Measurements from ENCODE around the gene MINAR1.

Gene MINAR1

GRCh38 chr15:79466488-79466887, 34.4 kb downstream of the MINAR1 start:
- WGBS (ENCODE audit: insufficient coverage), result 95% methylated on average over 3 of the region's 3 CpGs
- POLR2A ChIA-PET, result no interaction called here
- Histone ChIP-seq H3K27me3 (replicated peaks in 2 of 5; ENCODE audit: control insufficient read depth in 4 of 5, insufficient read depth in 5 of 5, low read length in 4 of 5) (peaks cover 0 to 2% (median 0%) of the 10 kb centered on the region in 5 experiments), H3K4me1 (ENCODE audit: control extremely low read depth in 1 of 4, control insufficient read depth in 4 of 4, insufficient read depth in 4 of 4, low read length in 3 of 4) (no peaks in the 10 kb centered on the region), H3K27ac (ENCODE audit: insufficient read depth in 1 of 2, low read depth in 1 of 2, low read length in 2 of 2, poor library complexity in 1 of 2, severe bottlenecking in 2 of 2) (no peak overlapping the region), H3K9me3 (ENCODE audit: control extremely low read depth in 1 of 5, control insufficient read depth in 4 of 5, insufficient read depth in 2 of 5, low read depth in 1 of 5, low read length in 4 of 5) (no peaks in the 10 kb centered on the region), H3K36me3 (ENCODE audit: control insufficient read depth in 4 of 4, insufficient read depth in 4 of 4, low read length in 3 of 4) (no peaks in the 10 kb centered on the region), H3K4me3 (ENCODE audit: control insufficient read depth in 1 of 7, extremely low read depth in 1 of 7, insufficient read depth in 4 of 7, low read depth in 2 of 7, low read length in 6 of 7) (no peak overlapping the region)
- DNase-seq, result no peak
- CTCF ChIA-PET, result no interaction called here

GRCh38 chr15:79467865-79468586, 35.9 kb downstream of the MINAR1 start:
- Histone ChIP-seq H3K9me3 (ENCODE audit: control extremely low read depth in 1 of 5, control insufficient read depth in 4 of 5, insufficient read depth in 2 of 5, low read depth in 1 of 5, low read length in 4 of 5) (no peaks in the 10 kb centered on the region), H3K27ac (ENCODE audit: insufficient read depth in 1 of 2, low read depth in 1 of 2, low read length in 2 of 2, poor library complexity in 1 of 2, severe bottlenecking in 2 of 2) (no peak overlapping the region), H3K27me3 (replicated peaks in 2 of 5; ENCODE audit: control insufficient read depth in 4 of 5, insufficient read depth in 5 of 5, low read length in 4 of 5) (peaks cover 0 to 2% (median 0%) of the 10 kb centered on the region in 5 experiments), H3K4me1 (ENCODE audit: control extremely low read depth in 1 of 4, control insufficient read depth in 4 of 4, insufficient read depth in 4 of 4, low read length in 3 of 4) (no peaks in the 10 kb centered on the region), H3K4me3 (ENCODE audit: control insufficient read depth in 1 of 7, extremely low read depth in 1 of 7, insufficient read depth in 4 of 7, low read depth in 2 of 7, low read length in 6 of 7) (no peak overlapping the region), H3K36me3 (ENCODE audit: control insufficient read depth in 4 of 4, insufficient read depth in 4 of 4, low read length in 3 of 4) (no peaks in the 10 kb centered on the region)
- WGBS (ENCODE audit: insufficient coverage), result 93% methylated on average over 17 of the region's 17 CpGs
- ChIA-PET POLR2A (no interaction called here), CTCF (no interaction called here)
- no peak for DNase-seq

GRCh38 chr15:79472446-79472845, 40.3 kb downstream of the MINAR1 start:
- DNase-seq, result no peak
- no peak overlapping the region for H3K27ac ChIP-seq (ENCODE audit: insufficient read depth in 1 of 2, low read depth in 1 of 2, low read length in 2 of 2, poor library complexity in 1 of 2, severe bottlenecking in 2 of 2)
- H3K4me3 ChIP-seq (ENCODE audit: control insufficient read depth in 1 of 7, extremely low read depth in 1 of 7, insufficient read depth in 4 of 7, low read depth in 2 of 7, low read length in 6 of 7), result no peak overlapping the region
- WGBS (ENCODE audit: insufficient coverage), result 80% methylated on average over 2 of the region's 3 CpGs
- H3K4me1 ChIP-seq (ENCODE audit: control extremely low read depth in 1 of 4, control insufficient read depth in 4 of 4, insufficient read depth in 4 of 4, low read length in 3 of 4), result no peaks in the 10 kb centered on the region
- POLR2A ChIA-PET, result no interaction called here
- peaks cover 0 to 2% (median 0%) of the 10 kb centered on the region in 5 experiments for H3K27me3 ChIP-seq (replicated peaks in 2 of 5; ENCODE audit: control insufficient read depth in 4 of 5, insufficient read depth in 5 of 5, low read length in 4 of 5)
- CTCF ChIA-PET, result no interaction called here
- no peaks in the 10 kb centered on the region for H3K36me3 ChIP-seq (ENCODE audit: control insufficient read depth in 4 of 4, insufficient read depth in 4 of 4, low read length in 3 of 4)
- no peaks in the 10 kb centered on the region for H3K9me3 ChIP-seq (ENCODE audit: control extremely low read depth in 1 of 5, control insufficient read depth in 4 of 5, insufficient read depth in 2 of 5, low read depth in 1 of 5, low read length in 4 of 5)

GRCh38 chr15:79474252-79474651, 42.1 kb downstream of the MINAR1 start:
- peak in 2 of 3 donors; percentile 10 to 19 for DNase-seq
- Histone ChIP-seq H3K4me1 (ENCODE audit: control extremely low read depth in 1 of 4, control insufficient read depth in 4 of 4, insufficient read depth in 4 of 4, low read length in 3 of 4) (no peaks in the 10 kb centered on the region), H3K27ac (ENCODE audit: insufficient read depth in 1 of 2, low read depth in 1 of 2, low read length in 2 of 2, poor library complexity in 1 of 2, severe bottlenecking in 2 of 2) (no peak overlapping the region), H3K36me3 (ENCODE audit: control insufficient read depth in 4 of 4, insufficient read depth in 4 of 4, low read length in 3 of 4) (no peaks in the 10 kb centered on the region), H3K9me3 (ENCODE audit: control extremely low read depth in 1 of 5, control insufficient read depth in 4 of 5, insufficient read depth in 2 of 5, low read depth in 1 of 5, low read length in 4 of 5) (no peaks in the 10 kb centered on the region), H3K27me3 (replicated peaks in 2 of 5; ENCODE audit: control insufficient read depth in 4 of 5, insufficient read depth in 5 of 5, low read length in 4 of 5) (no peaks in the 10 kb centered on the region), H3K4me3 (ENCODE audit: control insufficient read depth in 1 of 7, extremely low read depth in 1 of 7, insufficient read depth in 4 of 7, low read depth in 2 of 7, low read length in 6 of 7) (no peak overlapping the region)
- no CpG with 5 or more reads among the region's 1 CpG for WGBS (ENCODE audit: insufficient coverage)
- ChIA-PET POLR2A (no interaction called here), CTCF (no interaction called here)

GRCh38 chr15:79475306-79475705, 43.2 kb downstream of the MINAR1 start:
- Histone ChIP-seq H3K4me1 (ENCODE audit: control extremely low read depth in 1 of 4, control insufficient read depth in 4 of 4, insufficient read depth in 4 of 4, low read length in 3 of 4) (no peaks in the 10 kb centered on the region), H3K27ac (ENCODE audit: insufficient read depth in 1 of 2, low read depth in 1 of 2, low read length in 2 of 2, poor library complexity in 1 of 2, severe bottlenecking in 2 of 2) (no peak overlapping the region), H3K36me3 (ENCODE audit: control insufficient read depth in 4 of 4, insufficient read depth in 4 of 4, low read length in 3 of 4) (no peaks in the 10 kb centered on the region), H3K27me3 (replicated peaks in 2 of 5; ENCODE audit: control insufficient read depth in 4 of 5, insufficient read depth in 5 of 5, low read length in 4 of 5) (peaks cover 0 to 2% (median 0%) of the 10 kb centered on the region in 5 experiments), H3K9me3 (ENCODE audit: control extremely low read depth in 1 of 5, control insufficient read depth in 4 of 5, insufficient read depth in 2 of 5, low read depth in 1 of 5, low read length in 4 of 5) (no peaks in the 10 kb centered on the region), H3K4me3 (ENCODE audit: control insufficient read depth in 1 of 7, extremely low read depth in 1 of 7, insufficient read depth in 4 of 7, low read depth in 2 of 7, low read length in 6 of 7) (peak overlapping the region in 3 of 7 experiments; percentile 23 to 54 (median 25))
- no CpG with 5 or more reads among the region's 3 CpGs for WGBS (ENCODE audit: insufficient coverage)
- POLR2A ChIA-PET, result no interaction called here
- CTCF ChIA-PET, result no interaction called here
- DNase-seq, result peak in 2 of 3 donors; percentile 44 to 51

GRCh38 chr15:79478108-79478507, 46.0 kb downstream of the MINAR1 start:
- DNase-seq, result no peak
- no peaks in the 10 kb centered on the region for H3K9me3 ChIP-seq (ENCODE audit: control extremely low read depth in 1 of 5, control insufficient read depth in 4 of 5, insufficient read depth in 2 of 5, low read depth in 1 of 5, low read length in 4 of 5)
- H3K4me3 ChIP-seq (ENCODE audit: control insufficient read depth in 1 of 7, extremely low read depth in 1 of 7, insufficient read depth in 4 of 7, low read depth in 2 of 7, low read length in 6 of 7), result no peak overlapping the region
- POLR2A ChIA-PET, result no interaction called here
- 91% methylated on average over 5 of the region's 7 CpGs for WGBS (ENCODE audit: insufficient coverage)
- CTCF ChIA-PET, result no interaction called here
- no peaks in the 10 kb centered on the region for H3K4me1 ChIP-seq (ENCODE audit: control extremely low read depth in 1 of 4, control insufficient read depth in 4 of 4, insufficient read depth in 4 of 4, low read length in 3 of 4)
- H3K36me3 ChIP-seq (ENCODE audit: control insufficient read depth in 4 of 4, insufficient read depth in 4 of 4, low read length in 3 of 4), result no peaks in the 10 kb centered on the region
- H3K27me3 ChIP-seq (replicated peaks in 2 of 5; ENCODE audit: control insufficient read depth in 4 of 5, insufficient read depth in 5 of 5, low read length in 4 of 5), result peaks cover 0 to 3% (median 0%) of the 10 kb centered on the region in 5 experiments
- no peak overlapping the region for H3K27ac ChIP-seq (ENCODE audit: insufficient read depth in 1 of 2, low read depth in 1 of 2, low read length in 2 of 2, poor library complexity in 1 of 2, severe bottlenecking in 2 of 2)

GRCh38 chr15:79479616-79480015, 47.5 kb downstream of the MINAR1 start:
- WGBS (ENCODE audit: insufficient coverage), result 97% methylated on average over 2 of the region's 2 CpGs
- DNase-seq, result no peak
- H3K36me3 ChIP-seq (ENCODE audit: control insufficient read depth in 4 of 4, insufficient read depth in 4 of 4, low read length in 3 of 4), result no peaks in the 10 kb centered on the region
- no peak overlapping the region for H3K27ac ChIP-seq (ENCODE audit: insufficient read depth in 1 of 2, low read depth in 1 of 2, low read length in 2 of 2, poor library complexity in 1 of 2, severe bottlenecking in 2 of 2)
- peaks cover 0 to 3% (median 0%) of the 10 kb centered on the region in 5 experiments for H3K27me3 ChIP-seq (replicated peaks in 2 of 5; ENCODE audit: control insufficient read depth in 4 of 5, insufficient read depth in 5 of 5, low read length in 4 of 5)
- H3K4me1 ChIP-seq (ENCODE audit: control extremely low read depth in 1 of 4, control insufficient read depth in 4 of 4, insufficient read depth in 4 of 4, low read length in 3 of 4), result no peaks in the 10 kb centered on the region
- POLR2A ChIA-PET, result no interaction called here
- H3K4me3 ChIP-seq (ENCODE audit: control insufficient read depth in 1 of 7, extremely low read depth in 1 of 7, insufficient read depth in 4 of 7, low read depth in 2 of 7, low read length in 6 of 7), result no peak overlapping the region
- no peaks in the 10 kb centered on the region for H3K9me3 ChIP-seq (ENCODE audit: control extremely low read depth in 1 of 5, control insufficient read depth in 4 of 5, insufficient read depth in 2 of 5, low read depth in 1 of 5, low read length in 4 of 5)
- CTCF ChIA-PET, result no interaction called here
